ENCODE measurements around the gene TMIGD1.

TMIGD1 gene

GRCh38 chr17:30279156-30279555, 54.7 kb downstream of the TMIGD1 start:
- no peak for DNase-seq

GRCh38 chr17:30278032-30278431, 55.8 kb downstream of the TMIGD1 start:
- DNase-seq = peak; percentile 46

- DNase-seq = no peak
Measured at GRCh38 chr17:30275911-30276310, 57.9 kb downstream of the TMIGD1 start.

- DNase-seq = no peak
Measured at GRCh38 chr17:30274887-30275286, 59.0 kb downstream of the TMIGD1 start.

- DNase-seq = peak; percentile 45
Measured at GRCh38 chr17:30273373-30273772, 60.5 kb downstream of the TMIGD1 start.

GRCh38 chr17:30271102-30271501, 62.8 kb downstream of the TMIGD1 start:
- no peak for DNase-seq

GRCh38 chr17:30267625-30268024, 66.2 kb downstream of the TMIGD1 start:
- DNase-seq = no peak
